ENCODE results near the gene SH2D7.

SH2D7 gene

GRCh38 chr15:78090422-78091063 lies 1.8 kb upstream of the SH2D7 start:
- Histone ChIP-seq H3K27ac (ENCODE audit: low read depth, low read length) (no peak overlapping the region), H3K4me3 (ENCODE audit: low read depth, low read length) (no peak overlapping the region), H3K36me3 (ENCODE audit: control insufficient read depth in 1 of 2, insufficient read depth in 2 of 2, low read length in 2 of 2) (no peaks in the 10 kb centered on the region), H3K79me2 (ENCODE audit: control insufficient read depth, insufficient read depth, low read length, poor library complexity) (no peaks in the 10 kb centered on the region), H4K12ac (ENCODE audit: low read depth, low read length) (no peak overlapping the region), H2BK12ac (ENCODE audit: low read length) (no peak overlapping the region), H3K27me3 (ENCODE audit: insufficient read depth, low read length) (no peaks in the 10 kb centered on the region), H3K4ac (ENCODE audit: low read depth, low read length) (no peak overlapping the region), H2AFZ (ENCODE audit: insufficient read depth, low read length, poor library complexity) (no peak overlapping the region), H3K4me2 (ENCODE audit: low read length) (no peak overlapping the region), H3K18ac (ENCODE audit: low read length) (no peak overlapping the region), H3K9me3 (ENCODE audit: insufficient read depth, low read depth, low read length) (no peaks in the 10 kb centered on the region), H3K23ac (ENCODE audit: low read length) (no peak overlapping the region), H3K9ac (ENCODE audit: low read length) (no peak overlapping the region), H4K8ac (ENCODE audit: low read depth, low read length) (no peak overlapping the region), H3K14ac (ENCODE audit: low read length) (no peak overlapping the region), H2AK5ac (ENCODE audit: low read length) (no peak overlapping the region), H3K4me1 (ENCODE audit: control insufficient read depth in 1 of 2, insufficient read depth in 2 of 2, low read length in 2 of 2) (peaks cover 3% of the 10 kb centered on the region in 2 experiments), H3K79me1 (ENCODE audit: low read length) (no peaks in the 10 kb centered on the region), H2BK5ac (ENCODE audit: low read depth, low read length, poor library complexity) (no peak overlapping the region), H4K91ac (ENCODE audit: low read depth, low read length) (no peak overlapping the region), H2BK120ac (ENCODE audit: insufficient read depth, low read length, poor library complexity) (no peak overlapping the region)
- DNase-seq = no peak
- no CpG with 5 or more reads among the region's 3 CpGs for WGBS (ENCODE audit: extremely low coverage, insufficient coverage, insufficient read length)

- H3K27ac ChIP-seq (ENCODE audit: low read depth, low read length) = no peak overlapping the region
- H4K12ac ChIP-seq (ENCODE audit: low read depth, low read length) = no peak overlapping the region
- H2AFZ ChIP-seq (ENCODE audit: insufficient read depth, low read length, poor library complexity) = no peak overlapping the region
- no peak overlapping the region for H3K18ac ChIP-seq (ENCODE audit: low read length)
- no peak overlapping the region for H2BK5ac ChIP-seq (ENCODE audit: low read depth, low read length, poor library complexity)
- no peak overlapping the region for H3K9ac ChIP-seq (ENCODE audit: low read length)
- H3K23ac ChIP-seq (ENCODE audit: low read length) = no peak overlapping the region
- no peak overlapping the region for H3K4me2 ChIP-seq (ENCODE audit: low read length)
- H3K4me3 ChIP-seq (ENCODE audit: low read depth, low read length) = no peak overlapping the region
- H3K79me1 ChIP-seq (ENCODE audit: low read length) = peaks cover 3% of the 10 kb centered on the region
- H4K8ac ChIP-seq (ENCODE audit: low read depth, low read length) = no peak overlapping the region
- no peak overlapping the region for H2BK120ac ChIP-seq (ENCODE audit: insufficient read depth, low read length, poor library complexity)
- no peaks in the 10 kb centered on the region for H3K9me3 ChIP-seq (ENCODE audit: insufficient read depth, low read depth, low read length)
- no peaks in the 10 kb centered on the region for H3K36me3 ChIP-seq (ENCODE audit: control insufficient read depth in 1 of 2, insufficient read depth in 2 of 2, low read length in 2 of 2)
- no peaks in the 10 kb centered on the region for H3K79me2 ChIP-seq (ENCODE audit: control insufficient read depth, insufficient read depth, low read length, poor library complexity)
- no peak overlapping the region for H4K91ac ChIP-seq (ENCODE audit: low read depth, low read length)
- no peak overlapping the region for H2BK12ac ChIP-seq (ENCODE audit: low read length)
- H3K27me3 ChIP-seq (ENCODE audit: insufficient read depth, low read length) = no peaks in the 10 kb centered on the region
- H3K4ac ChIP-seq (ENCODE audit: low read depth, low read length) = no peak overlapping the region
- DNase-seq = no peak
- no peak overlapping the region for H2AK5ac ChIP-seq (ENCODE audit: low read length)
- H3K4me1 ChIP-seq (ENCODE audit: control insufficient read depth in 1 of 2, insufficient read depth in 2 of 2, low read length in 2 of 2) = peaks cover 4 to 6% of the 10 kb centered on the region in 2 experiments
- no peak overlapping the region for H3K14ac ChIP-seq (ENCODE audit: low read length)
- WGBS (ENCODE audit: extremely low coverage, insufficient coverage, insufficient read length) = no CpG with 5 or more reads among the region's 5 CpGs
Observed at GRCh38 chr15:78093242-78094020, 1.1 kb downstream of the SH2D7 start.

GRCh38 chr15:78097667-78098066 lies 5.3 kb downstream of the SH2D7 start:
- no peak overlapping the region for H2AFZ ChIP-seq (ENCODE audit: insufficient read depth, low read length, poor library complexity)
- H3K9me3 ChIP-seq (ENCODE audit: insufficient read depth, low read depth, low read length) = no peaks in the 10 kb centered on the region
- no peak overlapping the region for H4K8ac ChIP-seq (ENCODE audit: low read depth, low read length)
- no peak for DNase-seq
- H3K18ac ChIP-seq (ENCODE audit: low read length) = no peak overlapping the region
- no peaks in the 10 kb centered on the region for H3K27me3 ChIP-seq (ENCODE audit: insufficient read depth, low read length)
- H3K4ac ChIP-seq (ENCODE audit: low read depth, low read length) = no peak overlapping the region
- H4K12ac ChIP-seq (ENCODE audit: low read depth, low read length) = no peak overlapping the region
- no peak overlapping the region for H2BK120ac ChIP-seq (ENCODE audit: insufficient read depth, low read length, poor library complexity)
- H2BK5ac ChIP-seq (ENCODE audit: low read depth, low read length, poor library complexity) = no peak overlapping the region
- no peak overlapping the region for H3K9ac ChIP-seq (ENCODE audit: low read length)
- H3K23ac ChIP-seq (ENCODE audit: low read length) = no peak overlapping the region
- peaks cover 21 to 22% of the 10 kb centered on the region in 2 experiments for H3K4me1 ChIP-seq (ENCODE audit: control insufficient read depth in 1 of 2, insufficient read depth in 2 of 2, low read length in 2 of 2)
- WGBS (ENCODE audit: extremely low coverage, insufficient coverage, insufficient read length) = no CpG with 5 or more reads among the region's 9 CpGs
- no peaks in the 10 kb centered on the region for H3K36me3 ChIP-seq (ENCODE audit: control insufficient read depth in 1 of 2, insufficient read depth in 2 of 2, low read length in 2 of 2)
- H3K79me1 ChIP-seq (ENCODE audit: low read length) = peaks cover 24% of the 10 kb centered on the region
- peaks cover 4% of the 10 kb centered on the region for H3K79me2 ChIP-seq (ENCODE audit: control insufficient read depth, insufficient read depth, low read length, poor library complexity)
- no peak overlapping the region for H3K27ac ChIP-seq (ENCODE audit: low read depth, low read length)
- no peak overlapping the region for H2BK12ac ChIP-seq (ENCODE audit: low read length)
- no peak overlapping the region for H3K4me3 ChIP-seq (ENCODE audit: low read depth, low read length)
- H3K14ac ChIP-seq (ENCODE audit: low read length) = no peak overlapping the region
- H3K4me2 ChIP-seq (ENCODE audit: low read length) = no peak overlapping the region
- no peak overlapping the region for H2AK5ac ChIP-seq (ENCODE audit: low read length)
- H4K91ac ChIP-seq (ENCODE audit: low read depth, low read length) = peak overlapping the region; percentile 36

GRCh38 chr15:78098131-78098755 lies 5.9 kb downstream of the SH2D7 start:
- Histone ChIP-seq H3K4me3 (ENCODE audit: low read depth, low read length) (no peak overlapping the region), H4K91ac (ENCODE audit: low read depth, low read length) (peak overlapping the region; percentile 49), H2AK5ac (ENCODE audit: low read length) (no peak overlapping the region), H3K4me2 (ENCODE audit: low read length) (no peak overlapping the region), H3K36me3 (ENCODE audit: control insufficient read depth in 1 of 2, insufficient read depth in 2 of 2, low read length in 2 of 2) (no peaks in the 10 kb centered on the region), H4K8ac (ENCODE audit: low read depth, low read length) (peak overlapping the region; percentile 0), H2BK5ac (ENCODE audit: low read depth, low read length, poor library complexity) (peak overlapping the region; percentile 26), H2BK12ac (ENCODE audit: low read length) (peak overlapping the region; percentile 0), H3K27ac (ENCODE audit: low read depth, low read length) (no peak overlapping the region), H3K4me1 (ENCODE audit: control insufficient read depth in 1 of 2, insufficient read depth in 2 of 2, low read length in 2 of 2) (peaks cover 26 to 27% of the 10 kb centered on the region in 2 experiments), H3K9ac (ENCODE audit: low read length) (no peak overlapping the region), H3K9me3 (ENCODE audit: insufficient read depth, low read depth, low read length) (no peaks in the 10 kb centered on the region), H3K4ac (ENCODE audit: low read depth, low read length) (no peak overlapping the region), H3K79me1 (ENCODE audit: low read length) (peaks cover 30% of the 10 kb centered on the region), H3K14ac (ENCODE audit: low read length) (peak overlapping the region; percentile 0), H3K23ac (ENCODE audit: low read length) (no peak overlapping the region), H3K79me2 (ENCODE audit: control insufficient read depth, insufficient read depth, low read length, poor library complexity) (peaks cover 7% of the 10 kb centered on the region), H4K12ac (ENCODE audit: low read depth, low read length) (no peak overlapping the region), H2BK120ac (ENCODE audit: insufficient read depth, low read length, poor library complexity) (no peak overlapping the region), H3K18ac (ENCODE audit: low read length) (no peak overlapping the region), H3K27me3 (ENCODE audit: insufficient read depth, low read length) (no peaks in the 10 kb centered on the region), H2AFZ (ENCODE audit: insufficient read depth, low read length, poor library complexity) (no peak overlapping the region)
- peak; percentile 43 to 68 for DNase-seq
- WGBS (ENCODE audit: extremely low coverage, insufficient coverage, insufficient read length) = no CpG with 5 or more reads among the region's 11 CpGs
